GM18502 (cell line): Measurements from ENCODE around the gene TBRG4.
"Not testable (repeated sequence)": the region's sequence is repeated elsewhere in the genome, so short reads cannot be mapped to it uniquely, and the experiment has no call there.

Experiments
- ATAC-seq: cut with Tn5 transposase; IDR thresholded peaks from one replicate; pipeline ENCODE4 v1.9.1; 2021; ENCODE audit warnings: mild to moderate bottlenecking; ENCODE audit not compliant: unreplicated experiment, poor library complexity

Gene TBRG4

DNA sequence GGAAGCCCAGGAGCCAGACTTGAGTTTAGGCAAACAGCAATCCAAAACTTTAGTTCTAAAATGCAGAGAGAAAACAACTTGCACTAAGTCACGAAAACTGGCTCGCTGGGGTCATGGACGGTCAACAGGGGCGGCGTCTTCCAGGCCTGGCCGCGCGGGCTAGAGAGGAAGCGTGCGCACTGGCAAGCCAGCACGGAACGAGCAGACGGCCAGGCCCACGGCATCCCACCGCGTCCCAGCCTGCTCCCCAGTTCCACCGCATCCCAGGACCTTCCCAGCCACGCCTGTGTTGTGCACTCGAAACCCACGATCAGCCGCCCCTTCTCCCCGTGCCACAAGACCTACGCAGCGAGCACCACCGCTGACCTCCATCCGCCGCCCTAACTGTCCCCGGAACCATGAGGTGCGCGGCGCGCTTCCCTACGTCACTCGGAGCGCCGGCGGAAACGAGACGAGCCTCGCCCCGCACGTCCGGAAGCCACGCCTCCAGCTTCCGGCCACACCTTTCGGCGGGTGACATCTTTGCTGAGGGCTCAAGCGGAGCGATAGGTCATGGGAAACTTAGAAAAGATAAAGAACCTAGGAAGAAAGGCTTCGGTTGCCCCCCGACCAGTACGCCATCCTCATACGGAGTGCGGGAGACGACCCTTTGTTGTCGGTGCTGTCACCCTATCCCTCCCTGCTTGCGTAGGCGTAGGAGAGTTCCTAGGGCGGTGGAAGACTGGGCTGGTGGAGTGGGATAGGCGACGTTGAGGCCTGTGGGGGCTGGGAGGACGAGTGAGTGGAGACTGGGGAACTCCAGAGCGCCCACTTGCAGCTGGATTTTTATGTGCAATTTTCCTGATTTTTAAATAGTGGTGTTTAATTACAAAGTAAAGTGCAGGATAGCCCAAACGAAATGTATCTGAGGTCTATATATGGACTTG, at the start of gene TBRG4:
Gene TBRG4, minus strand, starts transcription at position 400 of the 926 bp plus-strand sequence. CDS start 2,460 bp downstream, outside the sequence.
- ATAC-seq = peak; percentile 94

- ATAC-seq = no peak
Measured at GRCh38 chr7:45161138-45161537, 49.6 kb upstream of the TBRG4 start.

DNA sequence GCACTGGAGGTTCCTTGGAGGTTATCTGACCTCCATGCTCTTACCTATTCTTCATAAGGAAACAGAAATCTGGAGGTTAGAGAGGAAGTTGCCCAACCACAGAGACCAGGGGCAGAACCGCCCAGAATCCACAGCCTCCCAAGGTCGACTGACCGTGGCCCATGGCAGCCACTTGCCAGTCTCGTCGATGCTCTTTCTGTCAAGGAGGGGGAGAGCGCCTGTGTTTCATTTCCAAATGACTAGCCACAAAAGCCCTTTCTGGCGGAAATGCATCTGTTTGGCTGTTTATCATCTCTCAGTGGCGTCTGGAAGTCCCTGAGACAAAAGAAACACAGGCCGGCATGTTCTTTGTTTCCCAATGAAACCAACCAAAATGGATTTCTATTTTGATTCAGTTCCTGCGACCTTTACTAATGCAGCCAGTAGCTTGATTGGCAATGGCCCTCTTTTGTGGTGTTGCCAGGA, 49.0 kb upstream of the TBRG4 start:
- peak; percentile 67 for ATAC-seq

GRCh38 chr7:45159296-45159695, 47.8 kb upstream of the TBRG4 start:
- no peak for ATAC-seq

DNA sequence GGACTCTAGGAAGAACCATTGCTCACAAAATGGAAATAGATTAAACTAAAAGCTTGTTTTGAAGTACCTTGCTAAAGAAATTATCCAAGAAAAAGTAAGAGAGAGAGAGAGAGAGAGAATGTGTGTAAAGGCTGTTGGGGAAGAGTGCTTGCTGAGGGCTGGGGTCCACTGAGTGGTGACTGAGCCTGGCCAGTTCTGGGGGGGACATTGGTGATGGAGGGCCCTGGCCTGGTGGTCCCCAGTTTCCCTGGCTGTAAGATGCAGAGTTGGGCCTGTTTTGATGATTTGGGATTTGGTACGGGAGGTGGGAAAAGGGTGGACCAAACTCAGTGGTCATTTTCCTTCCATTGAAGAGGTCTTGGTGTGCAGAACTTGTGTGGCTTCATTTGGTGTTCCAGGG, 47.0 kb upstream of the TBRG4 start:
- no peak for ATAC-seq

GRCh38 chr7:45157653-45158401, 46.3 kb upstream of the TBRG4 start, which contains the start of gene RAMP3:
Gene RAMP3, plus strand, starts transcription at chr7:45157791. Its CDS starts 38 bp downstream, at chr7:45157829.
- ATAC-seq = no peak

DNA sequence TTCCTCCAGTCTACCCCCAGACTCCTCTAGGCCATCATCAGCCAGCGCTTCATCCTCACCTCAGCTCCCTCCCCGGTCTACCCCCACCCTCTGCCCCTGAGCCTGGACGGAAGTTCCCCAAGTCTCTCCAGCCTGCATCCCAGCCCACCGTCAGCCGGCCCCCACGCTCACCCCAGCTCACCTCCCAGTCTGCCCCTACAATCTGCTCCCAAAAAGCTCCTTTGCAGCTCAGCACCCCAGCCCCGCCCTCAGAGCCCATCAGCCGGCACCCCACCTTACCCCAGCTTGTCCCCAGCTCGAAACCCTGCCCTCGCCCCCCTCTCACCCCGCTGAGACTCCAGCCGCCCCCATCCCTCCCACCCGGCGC, 45.8 kb upstream of the TBRG4 start:
- ATAC-seq = no peak

DNA sequence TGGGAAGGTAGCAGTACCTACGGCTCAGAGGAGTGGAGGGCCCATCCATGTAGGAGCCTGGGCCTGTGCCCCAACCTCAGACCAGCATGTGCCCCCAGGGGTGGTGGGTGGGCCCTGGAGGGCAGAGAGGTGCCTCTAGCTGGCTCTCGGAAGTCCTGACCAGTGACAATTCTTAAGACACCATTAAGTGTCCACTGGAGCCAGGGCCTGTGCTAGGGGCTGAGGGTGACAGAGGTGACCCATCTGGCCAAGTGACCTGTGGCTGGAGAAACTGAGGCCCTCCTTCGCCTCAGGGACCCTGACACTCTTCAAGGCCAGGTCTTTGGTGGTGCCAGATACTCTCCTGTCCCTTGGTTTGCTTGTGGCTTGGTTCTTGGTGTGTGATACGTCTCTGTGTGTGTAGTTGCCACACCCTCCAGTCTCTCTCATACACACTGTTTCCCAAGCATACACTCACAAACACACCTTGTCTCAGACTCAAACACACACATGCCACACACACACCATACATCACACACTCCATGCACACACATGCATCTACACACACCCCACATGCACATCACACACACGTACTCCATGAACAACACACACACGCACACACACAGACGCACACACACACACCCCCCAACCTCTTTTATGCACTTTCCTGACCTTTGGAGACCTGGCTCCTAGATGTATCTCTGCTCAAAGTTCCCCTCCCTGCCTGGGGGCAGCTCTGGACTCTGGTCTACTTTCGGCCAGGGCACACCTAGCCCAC, 45.2 kb upstream of the TBRG4 start:
- no peak for ATAC-seq

DNA sequence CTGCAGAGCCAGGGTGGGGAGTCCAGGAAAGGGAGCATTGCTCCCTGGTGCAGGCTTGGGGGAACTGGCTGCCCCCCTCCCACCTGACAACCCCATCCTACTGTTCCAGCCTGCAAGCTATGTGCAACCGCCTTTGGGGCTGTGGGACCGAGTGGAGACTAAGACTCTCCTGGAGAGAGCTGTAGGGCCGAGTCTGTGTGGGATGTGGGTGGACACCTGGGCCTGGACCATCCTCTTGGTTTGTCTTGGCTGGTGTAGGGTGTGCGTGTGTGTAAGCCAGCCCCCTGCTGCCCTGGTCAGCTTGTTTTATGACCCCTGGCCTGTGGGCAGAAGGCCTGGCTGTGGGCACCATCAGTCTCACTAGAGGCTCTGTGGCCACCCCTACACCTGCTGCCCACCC, 44.4 kb upstream of the TBRG4 start:
- no peak for ATAC-seq

DNA sequence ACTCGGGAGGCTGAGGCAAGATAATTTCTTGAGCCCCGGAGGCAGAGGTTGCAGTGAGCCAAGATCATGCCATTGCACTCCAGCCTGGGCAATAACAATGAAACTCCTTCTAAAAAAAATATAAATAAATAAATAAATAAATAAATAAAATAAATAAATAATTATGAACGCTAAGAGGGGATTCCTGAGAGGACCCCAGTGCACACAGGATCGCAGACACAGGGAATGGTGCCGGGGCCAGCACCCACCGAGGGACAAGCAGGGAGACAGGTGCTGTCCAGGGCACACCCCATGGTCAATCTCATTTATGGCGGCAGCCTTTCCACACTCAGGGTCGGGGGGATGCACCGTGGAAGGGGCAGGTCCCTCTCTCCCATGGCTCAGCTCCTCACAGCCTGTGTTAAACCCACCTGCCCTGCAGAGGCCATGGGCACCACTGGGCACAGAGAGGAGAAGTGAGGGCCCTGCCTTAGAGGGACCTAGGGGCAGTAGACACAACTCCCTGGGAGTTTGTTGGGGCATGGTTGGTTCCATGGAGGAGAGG, 43.9 kb upstream of the TBRG4 start:
- ATAC-seq = no peak

GRCh38 chr7:45153861-45154260, 42.4 kb upstream of the TBRG4 start:
- not testable (repeated sequence) for ATAC-seq

DNA sequence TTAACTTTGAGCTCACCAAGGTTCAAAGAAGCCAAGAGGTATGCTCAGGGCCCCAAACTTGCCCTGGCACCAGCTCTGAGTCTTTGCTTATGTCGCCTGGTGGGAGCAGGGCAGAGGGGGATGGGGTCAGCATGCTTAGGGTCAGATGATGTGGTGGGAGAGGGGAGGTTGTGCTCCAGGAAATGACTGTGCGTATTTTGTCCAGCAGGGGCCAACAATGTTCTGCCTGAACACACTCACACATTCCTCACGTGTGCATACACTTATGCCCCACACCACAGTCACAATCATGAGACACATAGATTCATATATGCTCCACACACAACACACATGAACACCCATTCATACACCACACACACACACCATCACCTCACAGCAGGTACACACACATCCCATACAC, 41.7 kb upstream of the TBRG4 start:
- ATAC-seq = no peak

DNA sequence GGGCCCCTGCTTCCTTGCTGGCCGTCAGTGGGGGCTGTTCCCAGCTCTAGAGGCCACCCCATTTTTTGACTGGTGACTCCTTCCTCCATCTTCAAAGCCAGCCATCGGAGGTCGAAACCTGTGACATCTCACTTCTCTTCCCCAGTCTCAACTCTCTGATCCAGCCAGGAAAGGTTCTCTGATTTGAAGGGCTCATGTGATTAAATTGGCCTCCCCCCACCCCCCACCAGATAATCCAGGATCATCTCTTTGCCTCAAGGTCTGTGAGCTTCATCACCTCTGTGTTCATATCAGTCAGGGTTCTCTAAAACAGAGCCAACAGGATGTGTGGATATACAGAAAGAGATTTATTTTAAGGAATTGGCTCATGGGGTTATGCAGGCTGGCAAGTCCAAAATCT, 40.5 kb upstream of the TBRG4 start:
- no peak for ATAC-seq

GRCh38 chr7:45151131-45151684, 39.7 kb upstream of the TBRG4 start:
- ATAC-seq = no peak

DNA sequence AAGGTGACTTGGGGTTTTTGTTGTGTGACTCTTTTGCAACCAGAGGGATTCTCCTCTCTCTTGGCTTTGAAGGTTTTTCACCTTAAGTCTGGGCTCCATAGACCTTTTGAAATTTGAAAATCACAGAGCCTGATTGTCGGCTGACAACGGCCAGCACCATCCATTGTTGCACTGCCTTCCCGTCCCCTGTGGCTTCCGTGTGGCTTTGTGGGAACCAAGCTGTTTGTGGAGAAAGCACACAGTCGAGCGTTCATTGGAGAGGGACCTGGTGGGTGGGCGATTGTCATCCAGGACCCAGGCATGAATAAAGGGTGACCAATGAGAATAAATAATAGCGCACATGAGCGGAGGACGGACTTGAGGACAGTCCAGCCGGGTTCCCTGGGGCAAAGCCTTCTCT, 38.7 kb upstream of the TBRG4 start:
- ATAC-seq = no peak

DNA sequence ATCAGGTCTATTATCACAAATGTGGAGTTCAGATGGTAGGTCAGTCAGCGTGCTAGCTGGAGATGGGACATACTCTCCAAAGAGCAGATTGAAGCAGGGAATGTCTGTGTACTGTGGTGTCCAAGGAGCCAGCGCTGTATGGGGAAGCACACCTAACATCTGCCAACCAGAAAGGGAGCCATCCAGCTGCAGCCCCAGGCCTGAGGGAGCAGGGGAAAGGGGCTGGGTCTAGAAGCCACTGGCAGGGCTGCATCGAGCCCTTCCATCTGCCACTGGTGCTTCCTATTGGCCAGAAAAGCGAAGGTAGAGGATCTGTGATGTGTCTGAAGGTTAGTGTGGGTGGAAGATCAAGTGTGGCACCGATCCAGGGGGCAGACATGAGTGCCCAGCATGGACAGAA, 38.1 kb upstream of the TBRG4 start:
- no peak for ATAC-seq

DNA sequence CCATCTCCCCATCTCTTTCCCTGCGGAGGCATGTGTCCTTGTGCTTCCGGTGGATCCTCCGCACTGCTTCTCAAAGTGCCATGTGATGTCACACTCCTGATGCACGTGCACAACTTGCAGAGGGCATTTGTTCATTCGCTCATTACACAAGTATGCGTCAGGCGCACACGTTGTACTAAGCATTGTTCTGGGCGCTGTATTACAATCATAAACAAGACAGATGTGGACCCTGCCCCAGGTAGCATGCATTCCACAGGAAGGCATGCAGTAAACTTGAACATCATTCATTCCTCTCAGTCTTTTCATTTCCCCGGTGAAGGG, 37.1 kb upstream of the TBRG4 start:
- ATAC-seq = no peak

DNA sequence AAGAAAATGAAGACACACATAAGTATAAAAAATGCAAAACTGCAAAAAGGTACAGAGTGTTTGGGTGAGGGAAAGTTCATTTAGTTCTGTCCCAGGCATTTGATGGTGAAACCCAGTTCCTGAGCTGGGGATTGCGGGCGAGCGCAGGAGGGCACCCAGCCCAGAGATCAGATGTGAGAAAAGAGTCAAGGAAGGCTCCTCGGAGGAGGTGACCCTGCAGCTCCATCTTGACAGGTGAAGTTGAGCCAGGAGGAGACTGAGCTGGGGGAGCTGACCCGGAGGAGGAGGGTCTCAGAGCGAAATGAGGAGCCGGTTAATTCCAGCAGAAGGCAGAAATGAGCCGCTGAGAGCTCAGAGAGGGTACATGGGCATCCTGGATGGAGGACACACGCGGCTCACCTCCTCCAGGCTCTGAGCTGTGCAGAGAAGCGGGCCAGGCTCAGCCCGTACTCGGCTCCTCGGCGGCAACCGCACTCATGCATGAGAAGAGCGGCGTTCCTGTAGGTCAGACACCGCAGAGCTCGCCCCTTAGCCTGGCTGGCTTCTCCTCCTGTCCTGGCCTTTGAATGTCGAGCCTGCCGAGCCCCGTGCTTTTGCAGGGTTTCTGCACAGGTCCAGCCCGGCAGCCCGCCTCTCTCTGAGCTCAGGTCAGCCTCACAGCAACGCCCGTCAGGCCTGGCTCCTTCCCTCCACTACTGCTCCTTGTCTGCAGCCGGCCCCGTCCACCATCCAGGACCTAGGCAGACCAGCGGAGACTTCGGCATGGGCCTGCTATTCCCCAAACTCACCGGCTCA, 36.6 kb upstream of the TBRG4 start:
- no peak for ATAC-seq
